ENCODE data around the gene AXL. TPM values are rescaled to one million over a fixed set of nuclear protein-coding genes. Genes with fewer than 3 reads are reported as not detected.

The AXL gene
- total and polyA plus RNA-seq, 2 of the 13 experiments (the other 11 are each of a cell fraction or from before 2014, with no cell fraction given), result 0.71 to 5.9 TPM

DNA sequence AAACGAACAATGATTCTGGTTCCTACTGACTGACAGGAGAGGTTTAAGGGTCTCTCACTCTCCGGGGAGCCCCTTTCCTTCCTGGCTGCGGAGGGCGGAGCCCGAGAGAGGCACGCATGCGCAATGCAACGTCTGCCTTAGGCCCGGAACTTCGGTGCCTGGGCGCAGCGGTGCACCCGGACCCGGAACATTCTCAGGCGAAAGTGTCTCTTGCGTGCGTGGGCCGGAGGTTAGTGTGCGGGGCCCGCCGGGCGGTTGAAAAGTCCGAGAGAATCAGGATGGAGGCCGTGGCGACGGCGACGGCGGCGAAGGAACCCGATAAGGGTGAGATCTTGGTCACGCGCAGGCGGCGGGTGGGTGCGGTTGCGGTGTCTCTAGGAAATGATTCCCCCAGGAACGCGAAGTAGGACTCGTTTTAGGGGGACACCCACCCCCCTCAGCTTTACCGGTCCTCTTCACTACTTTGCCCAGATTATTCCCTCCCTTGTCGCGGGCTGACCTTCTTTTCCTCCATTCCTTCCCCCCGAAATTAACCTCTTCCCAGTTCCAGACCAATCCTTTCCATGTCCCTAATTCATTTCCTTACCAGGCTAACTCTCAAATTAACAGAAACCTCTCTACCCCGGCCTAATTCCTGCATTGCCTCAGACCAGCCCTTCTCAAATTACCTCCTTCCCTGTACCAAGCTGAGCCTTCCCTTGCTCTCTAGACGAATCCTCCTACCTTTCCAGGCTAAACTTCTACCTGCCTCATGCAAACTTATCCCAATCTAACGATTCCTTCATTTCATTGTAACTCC lies 91.2 kb downstream of the AXL start, which contains the start of gene CCDC97 (continued):
- TF ChIP-seq, protein P1, sequence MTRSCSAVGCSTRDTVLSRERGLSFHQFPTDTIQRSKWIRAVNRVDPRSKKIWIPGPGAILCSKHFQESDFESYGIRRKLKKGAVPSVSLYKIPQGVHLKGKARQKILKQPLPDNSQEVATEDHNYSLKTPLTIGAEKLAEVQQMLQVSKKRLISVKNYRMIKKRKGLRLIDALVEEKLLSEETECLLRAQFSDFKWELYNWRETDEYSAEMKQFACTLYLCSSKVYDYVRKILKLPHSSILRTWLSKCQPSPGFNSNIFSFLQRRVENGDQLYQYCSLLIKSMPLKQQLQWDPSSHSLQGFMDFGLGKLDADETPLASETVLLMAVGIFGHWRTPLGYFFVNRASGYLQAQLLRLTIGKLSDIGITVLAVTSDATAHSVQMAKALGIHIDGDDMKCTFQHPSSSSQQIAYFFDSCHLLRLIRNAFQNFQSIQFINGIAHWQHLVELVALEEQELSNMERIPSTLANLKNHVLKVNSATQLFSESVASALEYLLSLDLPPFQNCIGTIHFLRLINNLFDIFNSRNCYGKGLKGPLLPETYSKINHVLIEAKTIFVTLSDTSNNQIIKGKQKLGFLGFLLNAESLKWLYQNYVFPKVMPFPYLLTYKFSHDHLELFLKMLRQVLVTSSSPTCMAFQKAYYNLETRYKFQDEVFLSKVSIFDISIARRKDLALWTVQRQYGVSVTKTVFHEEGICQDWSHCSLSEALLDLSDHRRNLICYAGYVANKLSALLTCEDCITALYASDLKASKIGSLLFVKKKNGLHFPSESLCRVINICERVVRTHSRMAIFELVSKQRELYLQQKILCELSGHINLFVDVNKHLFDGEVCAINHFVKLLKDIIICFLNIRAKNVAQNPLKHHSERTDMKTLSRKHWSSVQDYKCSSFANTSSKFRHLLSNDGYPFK (CRISPR knock-in tag; IDR thresholded peaks at IDR 0.05; ENCODE audit: borderline replicate concordance), result peak; percentile 86; the same call in 1 of the 2 replicates
- peak; percentile 74 for TF ChIP-seq MED1 (CRISPR knock-in tag; IDR thresholded peaks at IDR 0.05)
- TF ChIP-seq, protein P2, sequence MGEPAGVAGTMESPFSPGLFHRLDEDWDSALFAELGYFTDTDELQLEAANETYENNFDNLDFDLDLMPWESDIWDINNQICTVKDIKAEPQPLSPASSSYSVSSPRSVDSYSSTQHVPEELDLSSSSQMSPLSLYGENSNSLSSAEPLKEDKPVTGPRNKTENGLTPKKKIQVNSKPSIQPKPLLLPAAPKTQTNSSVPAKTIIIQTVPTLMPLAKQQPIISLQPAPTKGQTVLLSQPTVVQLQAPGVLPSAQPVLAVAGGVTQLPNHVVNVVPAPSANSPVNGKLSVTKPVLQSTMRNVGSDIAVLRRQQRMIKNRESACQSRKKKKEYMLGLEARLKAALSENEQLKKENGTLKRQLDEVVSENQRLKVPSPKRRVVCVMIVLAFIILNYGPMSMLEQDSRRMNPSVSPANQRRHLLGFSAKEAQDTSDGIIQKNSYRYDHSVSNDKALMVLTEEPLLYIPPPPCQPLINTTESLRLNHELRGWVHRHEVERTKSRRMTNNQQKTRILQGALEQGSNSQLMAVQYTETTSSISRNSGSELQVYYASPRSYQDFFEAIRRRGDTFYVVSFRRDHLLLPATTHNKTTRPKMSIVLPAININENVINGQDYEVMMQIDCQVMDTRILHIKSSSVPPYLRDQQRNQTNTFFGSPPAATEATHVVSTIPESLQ (CRISPR knock-in tag; conservative IDR thresholded peaks at IDR 0.05), result peak; percentile 51; the same call in 1 of the 2 replicates
- TF ChIP-seq MIER3 (CRISPR knock-in tag; IDR thresholded peaks at IDR 0.05; ENCODE audit: borderline replicate concordance), result peak; percentile 79; the same call in 1 of the 2 replicates
- TF ChIP-seq ZNF354B (CRISPR knock-in tag; IDR thresholded peaks at IDR 0.05), result no peak
- no peak for TF ChIP-seq ZNF20 (CRISPR knock-in tag; IDR thresholded peaks at IDR 0.05)
- TF ChIP-seq TOE1 (CRISPR knock-in tag; IDR thresholded peaks at IDR 0.05), result no peak
- TF ChIP-seq ZFP37 (CRISPR knock-in tag; IDR thresholded peaks at IDR 0.05; ENCODE audit: borderline replicate concordance), result peak; percentile 81
- TF ChIP-seq, protein P3, sequence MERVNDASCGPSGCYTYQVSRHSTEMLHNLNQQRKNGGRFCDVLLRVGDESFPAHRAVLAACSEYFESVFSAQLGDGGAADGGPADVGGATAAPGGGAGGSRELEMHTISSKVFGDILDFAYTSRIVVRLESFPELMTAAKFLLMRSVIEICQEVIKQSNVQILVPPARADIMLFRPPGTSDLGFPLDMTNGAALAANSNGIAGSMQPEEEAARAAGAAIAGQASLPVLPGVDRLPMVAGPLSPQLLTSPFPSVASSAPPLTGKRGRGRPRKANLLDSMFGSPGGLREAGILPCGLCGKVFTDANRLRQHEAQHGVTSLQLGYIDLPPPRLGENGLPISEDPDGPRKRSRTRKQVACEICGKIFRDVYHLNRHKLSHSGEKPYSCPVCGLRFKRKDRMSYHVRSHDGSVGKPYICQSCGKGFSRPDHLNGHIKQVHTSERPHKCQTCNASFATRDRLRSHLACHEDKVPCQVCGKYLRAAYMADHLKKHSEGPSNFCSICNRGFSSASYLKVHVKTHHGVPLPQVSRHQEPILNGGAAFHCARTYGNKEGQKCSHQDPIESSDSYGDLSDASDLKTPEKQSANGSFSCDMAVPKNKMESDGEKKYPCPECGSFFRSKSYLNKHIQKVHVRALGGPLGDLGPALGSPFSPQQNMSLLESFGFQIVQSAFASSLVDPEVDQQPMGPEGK (CRISPR knock-in tag; IDR thresholded peaks at IDR 0.05), result peak; percentile 59
- peak; percentile 92; the same call in 1 of the 2 replicates for TF ChIP-seq ZNF350 (CRISPR knock-in tag; IDR thresholded peaks at IDR 0.05; ENCODE audit: borderline replicate concordance, low read depth)
- TF ChIP-seq ZFAT (CRISPR knock-in tag; conservative IDR thresholded peaks at IDR 0.05), result no peak
- peak; percentile 81 for TF ChIP-seq ZNF709 (CRISPR knock-in tag; IDR thresholded peaks at IDR 0.05)
- 0 out of 2 replicates have a peak, but pooled peaks have one; percentile 7 for TF ChIP-seq CREB1 (IDR thresholded peaks at IDR 0.05)
- TF ChIP-seq CREB1 (CRISPR knock-in tag; IDR thresholded peaks at IDR 0.05), result peak; percentile 54; the same call in 1 of the 2 replicates
- no peak for TF ChIP-seq ZNF816 (CRISPR knock-in tag; IDR thresholded peaks at IDR 0.05; ENCODE audit: borderline replicate concordance)
- peak; percentile 82; the same call in 1 of the 2 replicates for TF ChIP-seq ZFP36L2 (CRISPR knock-in tag; IDR thresholded peaks at IDR 0.05)
- TF ChIP-seq, protein P4, sequence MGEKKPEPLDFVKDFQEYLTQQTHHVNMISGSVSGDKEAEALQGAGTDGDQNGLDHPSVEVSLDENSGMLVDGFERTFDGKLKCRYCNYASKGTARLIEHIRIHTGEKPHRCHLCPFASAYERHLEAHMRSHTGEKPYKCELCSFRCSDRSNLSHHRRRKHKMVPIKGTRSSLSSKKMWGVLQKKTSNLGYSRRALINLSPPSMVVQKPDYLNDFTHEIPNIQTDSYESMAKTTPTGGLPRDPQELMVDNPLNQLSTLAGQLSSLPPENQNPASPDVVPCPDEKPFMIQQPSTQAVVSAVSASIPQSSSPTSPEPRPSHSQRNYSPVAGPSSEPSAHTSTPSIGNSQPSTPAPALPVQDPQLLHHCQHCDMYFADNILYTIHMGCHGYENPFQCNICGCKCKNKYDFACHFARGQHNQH (CRISPR knock-in tag; IDR thresholded peaks at IDR 0.05), result peak; percentile 72
- no peak for TF ChIP-seq ZNF496 (CRISPR knock-in tag; IDR thresholded peaks at IDR 0.05; ENCODE audit: insufficient replicate concordance)
- TF ChIP-seq ZNF382 (CRISPR knock-in tag; IDR thresholded peaks at IDR 0.05; ENCODE audit: borderline replicate concordance), result no peak
- no peak for TF ChIP-seq SMAD1 (CRISPR knock-in tag; IDR thresholded peaks at IDR 0.05; ENCODE audit: borderline replicate concordance, low read depth)
- no peak for TF ChIP-seq ZNF782 (CRISPR knock-in tag; IDR thresholded peaks at IDR 0.05; ENCODE audit: borderline replicate concordance)
- TF ChIP-seq ELF3 (CRISPR knock-in tag; IDR thresholded peaks at IDR 0.05), result peak; percentile 92

Data from HepG2 (cell line).